ENCODE measurements around the gene EIF4G3. TPM values are rescaled to one million over a fixed set of nuclear protein-coding genes. Genes with fewer than 3 reads are reported as not detected.

Gene EIF4G3
- total and polyA plus RNA-seq, 4 donors: 16.5 to 59.8 (median 33.4) TPM

- H3K27ac ChIP-seq (ENCODE audit: low read depth in 1 of 2, low read length in 1 of 2): no peak overlapping the region
- H3K9me3 ChIP-seq (ENCODE audit: control insufficient read depth in 4 of 4, insufficient read depth in 3 of 4, low read length in 3 of 4): no peaks in the 10 kb centered on the region
- no peak for TF ChIP-seq CTCF (IDR thresholded peaks at IDR 0.05; ENCODE audit: control extremely low read depth, extremely low read depth)
- H3K4me1 ChIP-seq (ENCODE audit: control insufficient read depth in 5 of 5, insufficient read depth in 5 of 5, low read length in 5 of 5): peaks cover 0 to 21% (median 0%) of the 10 kb centered on the region in 5 donors
- no peak for ATAC-seq (ENCODE audit: insufficient read depth, low FRiP score)
- H3K27me3 ChIP-seq (ENCODE audit: control insufficient read depth in 3 of 3, insufficient read depth in 3 of 3, low read length in 2 of 3): no peaks in the 10 kb centered on the region
- WGBS, 2 donors: 60 to 75% methylated on average over 3 of the region's 3 CpGs
- H3K9ac ChIP-seq (ENCODE audit: insufficient read depth in 1 of 2, low read length in 2 of 2): no peak overlapping the region
- DNase-seq: no peak
- H3K36me3 ChIP-seq (ENCODE audit: control insufficient read depth in 4 of 4, insufficient read depth in 4 of 4, low read length in 4 of 4): peaks cover 0 to 2% (median 0%) of the 10 kb centered on the region in 4 donors
- no peak overlapping the region for H3K4me3 ChIP-seq
These were observed 179.0 kb downstream of the EIF4G3 start for GRCh38 chr1:20997602-20998224.

- peaks cover 0 to 28% (median 0%) of the 10 kb centered on the region in 5 donors for H3K4me1 ChIP-seq (ENCODE audit: control insufficient read depth in 5 of 5, insufficient read depth in 5 of 5, low read length in 5 of 5)
These were observed 180.1 kb downstream of the EIF4G3 start for GRCh38 chr1:20996554-20996953.

DNA sequence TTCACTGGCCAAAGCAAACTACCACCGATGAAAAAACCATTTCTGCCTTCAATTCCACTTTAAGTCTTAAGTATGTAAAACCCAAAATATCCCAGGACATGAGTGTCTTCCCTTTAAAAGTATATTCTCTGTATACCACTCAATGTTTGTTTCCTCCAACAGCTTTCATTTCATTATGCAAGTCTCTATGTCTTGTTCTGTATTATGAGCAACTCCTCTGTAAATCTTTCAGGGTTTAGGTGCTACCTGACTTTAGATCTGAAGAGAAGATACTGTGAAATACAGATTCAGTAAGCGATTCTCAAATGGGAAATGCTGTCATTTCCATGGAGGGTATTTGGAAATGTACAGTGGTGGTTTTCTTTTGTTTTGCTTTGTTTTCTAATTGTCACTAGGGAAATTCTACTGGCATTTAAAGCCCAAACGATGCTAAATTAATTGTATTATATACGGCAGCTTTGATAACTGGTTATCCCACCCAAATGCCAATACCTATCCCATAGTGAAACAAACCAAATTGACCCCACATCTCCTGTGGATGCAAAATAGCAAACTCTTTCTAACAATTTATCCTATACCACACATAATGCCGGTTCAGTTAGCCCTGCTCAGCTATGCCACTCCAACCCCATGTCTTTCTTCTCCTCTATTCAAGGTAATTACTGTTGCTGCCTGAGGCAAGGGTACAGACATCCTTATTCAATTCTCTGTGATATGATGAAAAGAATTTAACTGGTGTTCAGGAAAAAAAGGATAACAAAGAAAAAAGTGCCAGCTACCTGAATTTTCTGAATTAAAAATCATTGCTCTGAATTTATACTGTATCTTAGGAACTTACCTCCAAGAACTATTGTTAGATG is 182.8 kb downstream of the EIF4G3 start:
- WGBS, 2 donors: 80 to 81% methylated on average over 5 of the region's 5 CpGs
- H3K4me1 ChIP-seq (ENCODE audit: control insufficient read depth in 5 of 5, insufficient read depth in 5 of 5, low read length in 5 of 5): peaks cover 0 to 15% (median 0%) of the 10 kb centered on the region in 5 donors

More at GRCh38 chr1:20996554-20996953, 180.1 kb downstream of the EIF4G3 start:
- no peaks in the 10 kb centered on the region for H3K27me3 ChIP-seq (ENCODE audit: control insufficient read depth in 3 of 3, insufficient read depth in 3 of 3, low read length in 2 of 3)
- no peaks in the 10 kb centered on the region for H3K9me3 ChIP-seq (ENCODE audit: control insufficient read depth in 4 of 4, insufficient read depth in 3 of 4, low read length in 3 of 4)
- H3K4me3 ChIP-seq: no peak overlapping the region
- no peak for TF ChIP-seq CTCF (IDR thresholded peaks at IDR 0.05; ENCODE audit: control extremely low read depth, extremely low read depth)
- ATAC-seq (ENCODE audit: insufficient read depth, low FRiP score) (no peak), DNase-seq (no peak)
- H3K36me3 ChIP-seq (ENCODE audit: control insufficient read depth in 4 of 4, insufficient read depth in 4 of 4, low read length in 4 of 4): peaks cover 0 to 2% (median 0%) of the 10 kb centered on the region in 4 donors
- no peak overlapping the region for H3K9ac ChIP-seq (ENCODE audit: insufficient read depth in 1 of 2, low read length in 2 of 2)
- no peak overlapping the region for H3K27ac ChIP-seq (ENCODE audit: low read depth in 1 of 2, low read length in 1 of 2)

More for the DNA sequence above, 182.8 kb downstream of the EIF4G3 start:
- Histone ChIP-seq H3K4me3 (no peak overlapping the region), H3K9me3 (ENCODE audit: control insufficient read depth in 4 of 4, insufficient read depth in 3 of 4, low read length in 3 of 4) (no peaks in the 10 kb centered on the region), H3K27ac (ENCODE audit: low read depth in 1 of 2, low read length in 1 of 2) (no peak overlapping the region), H3K27me3 (ENCODE audit: control insufficient read depth in 3 of 3, insufficient read depth in 3 of 3, low read length in 2 of 3) (no peaks in the 10 kb centered on the region), H3K36me3 (ENCODE audit: control insufficient read depth in 4 of 4, insufficient read depth in 4 of 4, low read length in 4 of 4) (peaks cover 0 to 3% (median under 1%) of the 10 kb centered on the region in 4 donors), H3K9ac (ENCODE audit: insufficient read depth in 1 of 2, low read length in 2 of 2) (no peak overlapping the region)
- no peak for TF ChIP-seq CTCF (IDR thresholded peaks at IDR 0.05; ENCODE audit: control extremely low read depth, extremely low read depth)
- DNase-seq (no peak), ATAC-seq (ENCODE audit: insufficient read depth, low FRiP score) (no peak)
